HUES64 (cell line): ENCODE data around the gene GALNT13.

ENCODE experiments used
- H3K27ac ChIP-seq: 2 replicates; pipeline ENCODE4 v1.7.0; 2013; ENCODE audit warnings: low read depth, low read length, inconsistent platforms
- H3K27me3 ChIP-seq: 2 replicates; pipeline ENCODE4 v1.6.1; 2013; ENCODE audit warnings: mild to moderate bottlenecking, low read length; ENCODE audit not compliant: insufficient read depth
- H3K36me3 ChIP-seq: 2 replicates; pipeline ENCODE4 v1.6.1; 2013; ENCODE audit warnings: mild to moderate bottlenecking, low read length; ENCODE audit not compliant: insufficient read depth
- H3K4me1 ChIP-seq: 2 replicates; pipeline ENCODE4 v1.6.1; 2013; ENCODE audit warnings: mild to moderate bottlenecking, low read length, moderate library complexity; ENCODE audit not compliant: insufficient read depth
- H3K4me3 ChIP-seq: 2 replicates; pipeline ENCODE4 v1.5.1; 2013; ENCODE audit warnings: mild to moderate bottlenecking, low read length, moderate library complexity
- H3K9ac ChIP-seq: 2 replicates; pipeline ENCODE4 v1.6.1; 2013; ENCODE audit warnings: mild to moderate bottlenecking, low read depth, low read length
- H3K9me3 ChIP-seq: 2 replicates; pipeline ENCODE4 v1.6.1; 2013; ENCODE audit warnings: low read depth, low read length; ENCODE audit not compliant: insufficient read depth
- WGBS: fragments of 150-250, 120-280 bp; methylation state at CpG from one replicate; pipeline ENCODE4 v1.1.7; 2013; ENCODE audit warnings: missing lambda C conversion rate; 5-methylcytosine and 5-hydroxymethylcytosine counted together

Gene GALNT13

DNA sequence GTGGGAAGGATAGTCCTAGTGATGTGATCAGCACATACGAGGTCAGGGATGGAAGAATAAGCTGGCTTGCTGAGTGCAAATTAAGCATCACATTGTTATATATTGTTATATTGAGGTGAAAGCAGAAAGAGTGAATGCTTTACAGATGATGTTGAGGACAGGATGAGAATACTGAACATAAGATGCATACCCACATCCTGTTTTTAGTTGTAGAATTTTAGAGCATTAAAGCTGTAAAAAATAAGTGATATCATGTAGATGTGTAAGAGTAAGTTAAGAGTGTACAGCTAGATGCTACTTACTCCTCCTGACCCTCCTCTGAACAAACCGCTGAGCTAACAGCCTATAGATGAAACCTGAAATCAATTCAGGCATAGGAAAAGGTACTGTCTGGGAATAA, 555.7 kb downstream of the GALNT13 start:
- 83% methylated on average over 2 of the region's 2 CpGs for WGBS
- 0 out of 2 replicates have a peak, but pooled peaks cover 3% of the 10 kb centered on the region for H3K9me3 ChIP-seq
- H3K9ac ChIP-seq, result no peak overlapping the region
- H3K4me1 ChIP-seq, result no peaks in the 10 kb centered on the region
- no peaks in the 10 kb centered on the region for H3K36me3 ChIP-seq
- H3K4me3 ChIP-seq, result no peak overlapping the region
- H3K27ac ChIP-seq, result no peak overlapping the region
- no peaks in the 10 kb centered on the region for H3K27me3 ChIP-seq

DNA sequence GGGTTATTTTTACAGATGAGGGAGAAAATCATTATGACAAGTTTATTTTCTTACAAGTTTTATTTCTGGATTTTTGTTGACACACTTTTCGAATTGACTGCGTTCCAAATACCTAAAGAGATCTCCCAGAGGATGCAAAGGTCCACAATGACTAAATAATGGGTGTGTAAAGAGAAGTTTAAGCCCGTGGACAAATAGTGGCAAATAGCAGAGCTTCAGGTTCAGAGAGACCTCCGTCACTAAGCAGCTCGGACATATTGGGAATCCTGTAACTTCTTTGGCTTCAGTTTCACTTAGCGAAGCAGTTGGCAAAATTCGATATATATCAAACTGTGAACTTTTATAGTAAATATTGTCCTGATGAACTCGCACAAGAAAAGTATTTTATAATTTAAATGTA, 556.3 kb downstream of the GALNT13 start:
- WGBS, result 96% methylated on average over 7 of the region's 8 CpGs
- Histone ChIP-seq H3K4me3 (no peak overlapping the region), H3K27ac (no peak overlapping the region), H3K9ac (no peak overlapping the region), H3K27me3 (no peaks in the 10 kb centered on the region), H3K9me3 (0 out of 2 replicates have a peak, but pooled peaks cover 3% of the 10 kb centered on the region), H3K36me3 (no peaks in the 10 kb centered on the region), H3K4me1 (no peaks in the 10 kb centered on the region)

DNA sequence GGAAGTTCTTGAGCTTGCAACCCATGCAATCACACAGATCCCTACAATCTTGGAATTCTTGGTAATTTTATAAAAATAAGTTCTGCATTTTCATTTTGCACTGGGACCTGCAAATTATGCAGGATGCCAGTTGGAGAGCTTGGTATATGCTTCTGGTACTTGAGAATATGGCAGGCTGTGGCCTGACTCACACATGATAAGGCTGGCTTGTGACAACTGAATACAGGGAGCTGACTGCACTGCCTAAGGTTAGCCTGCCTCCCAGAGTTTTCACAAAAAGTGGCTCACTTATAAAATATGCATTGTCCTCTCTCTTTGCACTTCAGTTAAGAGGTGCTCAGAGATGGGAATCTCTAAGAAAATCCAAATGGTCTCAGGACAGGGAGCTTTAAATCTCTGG, 561.3 kb downstream of the GALNT13 start:
- Histone ChIP-seq H3K4me3 (no peak overlapping the region), H3K36me3 (no peaks in the 10 kb centered on the region), H3K9ac (no peak overlapping the region), H3K27me3 (no peaks in the 10 kb centered on the region), H3K27ac (no peak overlapping the region), H3K4me1 (no peaks in the 10 kb centered on the region), H3K9me3 (0 out of 2 replicates have a peak, but pooled peaks cover 3% of the 10 kb centered on the region)

DNA sequence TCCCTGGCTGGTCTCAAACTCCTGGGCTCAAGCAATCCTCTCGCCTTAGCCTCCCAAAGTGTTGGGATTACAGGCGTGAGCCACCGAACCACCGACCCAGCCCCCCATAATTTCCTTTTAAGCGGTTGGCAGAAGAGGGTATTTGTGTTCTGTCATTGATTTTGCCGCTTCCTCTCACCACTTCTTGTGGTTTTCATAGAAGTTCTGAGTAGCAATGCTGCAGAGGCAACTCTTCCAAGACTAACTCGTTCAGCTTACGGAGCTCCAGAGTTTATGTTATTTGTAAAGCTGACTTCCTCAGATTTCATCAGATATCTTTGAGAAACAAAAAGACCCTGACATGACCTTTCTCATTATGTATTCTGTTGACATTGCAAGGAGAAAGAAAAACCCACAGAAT, 565.4 kb downstream of the GALNT13 start:
- Histone ChIP-seq H3K4me3 (no peak overlapping the region), H3K9me3 (no peaks in the 10 kb centered on the region), H3K27ac (no peak overlapping the region), H3K9ac (no peak overlapping the region), H3K4me1 (no peaks in the 10 kb centered on the region; the same call in 1 of the 2 replicates), H3K36me3 (no peaks in the 10 kb centered on the region), H3K27me3 (no peaks in the 10 kb centered on the region)
- 80% methylated on average over 6 of the region's 8 CpGs for WGBS

- no peaks in the 10 kb centered on the region for H3K36me3 ChIP-seq
- no peaks in the 10 kb centered on the region for H3K9me3 ChIP-seq
- H3K27me3 ChIP-seq, result no peaks in the 10 kb centered on the region
- WGBS, result no CpG with 5 or more reads among the region's 2 CpGs
- H3K4me3 ChIP-seq, result no peak overlapping the region
- no peaks in the 10 kb centered on the region; the same call in 1 of the 2 replicates for H3K4me1 ChIP-seq
- no peak overlapping the region for H3K27ac ChIP-seq
- H3K9ac ChIP-seq, result no peak overlapping the region
These were observed 567.4 kb downstream of the GALNT13 start for GRCh38 chr2:154439156-154439555.

GRCh38 chr2:154443919-154444318, 572.2 kb downstream of the GALNT13 start:
- no peaks in the 10 kb centered on the region for H3K9me3 ChIP-seq
- H3K4me3 ChIP-seq, result no peak overlapping the region
- H3K9ac ChIP-seq, result no peak overlapping the region
- no peaks in the 10 kb centered on the region; the same call in 1 of the 2 replicates for H3K4me1 ChIP-seq
- no peaks in the 10 kb centered on the region for H3K36me3 ChIP-seq
- no peak overlapping the region for H3K27ac ChIP-seq
- no peaks in the 10 kb centered on the region for H3K27me3 ChIP-seq

- Histone ChIP-seq H3K9me3 (no peaks in the 10 kb centered on the region), H3K4me3 (no peak overlapping the region), H3K36me3 (no peaks in the 10 kb centered on the region), H3K27me3 (no peaks in the 10 kb centered on the region), H3K27ac (no peak overlapping the region), H3K4me1 (no peaks in the 10 kb centered on the region), H3K9ac (no peak overlapping the region)
- 100% methylated on average over 2 of the region's 2 CpGs for WGBS
These were observed 574.6 kb downstream of the GALNT13 start for GRCh38 chr2:154446324-154446723.

GRCh38 chr2:154447727-154448418, 576.2 kb downstream of the GALNT13 start:
- Histone ChIP-seq H3K27ac (no peak overlapping the region), H3K4me3 (no peak overlapping the region), H3K27me3 (no peaks in the 10 kb centered on the region), H3K4me1 (no peaks in the 10 kb centered on the region), H3K9me3 (no peaks in the 10 kb centered on the region), H3K9ac (no peak overlapping the region), H3K36me3 (no peaks in the 10 kb centered on the region)
- 90% methylated on average over 1 of the region's 2 CpGs for WGBS

GRCh38 chr2:154449951-154450658, 578.4 kb downstream of the GALNT13 start:
- Histone ChIP-seq H3K27ac (no peak overlapping the region), H3K4me1 (no peaks in the 10 kb centered on the region), H3K4me3 (no peak overlapping the region), H3K9me3 (no peaks in the 10 kb centered on the region), H3K27me3 (no peaks in the 10 kb centered on the region), H3K9ac (no peak overlapping the region), H3K36me3 (no peaks in the 10 kb centered on the region)
- 76% methylated on average over 6 of the region's 6 CpGs for WGBS

DNA sequence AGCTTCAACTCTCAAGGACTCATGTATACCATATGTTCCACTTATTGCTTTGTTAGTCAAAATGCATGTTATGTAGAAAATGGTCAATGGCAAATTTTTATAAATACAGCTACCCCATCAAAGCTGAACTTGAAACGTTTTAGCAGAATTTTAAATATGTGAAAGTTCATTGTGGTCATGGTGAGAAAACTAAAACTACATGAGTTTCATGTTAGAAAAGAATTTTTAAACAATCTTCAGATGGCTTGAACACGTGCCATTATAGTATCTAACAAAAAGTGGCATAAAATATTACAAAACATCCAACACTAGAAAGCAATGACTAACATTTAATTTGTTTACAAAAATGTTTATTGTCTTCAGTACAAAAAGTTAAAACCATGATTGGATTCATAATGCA, 580.7 kb downstream of the GALNT13 start:
- no peaks in the 10 kb centered on the region for H3K4me1 ChIP-seq
- 58% methylated on average over 2 of the region's 2 CpGs for WGBS
- no peaks in the 10 kb centered on the region for H3K36me3 ChIP-seq
- H3K4me3 ChIP-seq, result no peak overlapping the region
- H3K27me3 ChIP-seq, result no peaks in the 10 kb centered on the region
- no peak overlapping the region for H3K9ac ChIP-seq
- H3K27ac ChIP-seq, result no peak overlapping the region
- H3K9me3 ChIP-seq, result no peaks in the 10 kb centered on the region

GRCh38 chr2:154452906-154453493, 581.3 kb downstream of the GALNT13 start:
- H3K4me1 ChIP-seq, result no peaks in the 10 kb centered on the region
- no peak overlapping the region for H3K9ac ChIP-seq
- H3K4me3 ChIP-seq, result no peak overlapping the region
- no peaks in the 10 kb centered on the region for H3K36me3 ChIP-seq
- no peak overlapping the region for H3K27ac ChIP-seq
- 76% methylated on average over 4 of the region's 4 CpGs for WGBS
- H3K27me3 ChIP-seq, result no peaks in the 10 kb centered on the region
- no peaks in the 10 kb centered on the region for H3K9me3 ChIP-seq
